Measurements from ENCODE around the gene SIRPB2. TPM values are rescaled to one million over a fixed set of nuclear protein-coding genes. Genes with fewer than 3 reads are reported as not detected.

The SIRPB2 gene
- total and polyA plus RNA-seq, 2 of the 8 experiments (the other 6 are each of a cell fraction or from before 2014, with no cell fraction given), result 0.28 TPM; not detected in 1

DNA sequence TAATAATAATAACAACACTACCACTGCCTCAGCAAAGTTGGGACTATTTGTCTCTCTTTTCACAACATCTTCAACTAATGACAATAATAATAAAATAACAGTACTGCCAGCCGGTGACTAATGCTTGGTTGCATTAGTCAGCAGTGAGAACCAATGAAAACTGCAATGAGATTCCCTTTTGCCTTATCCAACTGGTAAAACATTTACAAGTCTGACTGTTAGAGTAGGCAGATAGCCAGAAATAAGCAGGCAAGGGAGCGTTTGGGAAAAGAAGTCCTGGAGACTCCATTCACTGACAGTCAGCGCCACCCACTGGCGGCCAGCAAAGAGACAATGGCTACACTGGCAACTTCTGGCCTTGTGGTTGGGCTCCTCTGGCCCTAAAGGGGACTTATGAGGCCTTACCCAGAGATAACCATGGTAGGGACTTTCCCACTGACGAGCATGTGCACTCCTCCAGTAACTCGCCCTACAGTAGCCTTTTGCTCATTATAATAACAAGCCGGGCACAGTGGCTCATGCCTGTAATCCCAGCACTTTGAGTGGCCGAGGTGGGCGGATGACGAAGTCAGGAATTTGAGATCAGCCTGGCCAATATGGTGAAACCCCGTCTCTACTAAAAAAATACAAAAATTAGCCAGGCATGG, 21.2 kb downstream of the SIRPB2 start:
- no peak overlapping the region for H3K9ac ChIP-seq (replicated peaks in 1 of 4; ENCODE audit: extremely low read depth in 1 of 4, low read depth in 3 of 4, low read length in 3 of 4)
- no peaks in the 10 kb centered on the region; a peak in 1 of 8 replicates for H3K36me3 ChIP-seq (ENCODE audit: control insufficient read depth in 2 of 4, insufficient read depth in 4 of 4, low read length in 3 of 4)
- peaks cover 2% of the 10 kb centered on the region; the same call in 1 of the 2 replicates for H3K79me1 ChIP-seq (ENCODE audit: low read depth, low read length)
- 0 out of 2 replicates have a peak overlapping the region, but pooled peaks have one; percentile 52 for H2BK12ac ChIP-seq (ENCODE audit: low read depth, low read length)
- DNase-seq (ENCODE audit: low read depth in 1 of 2, low spot score in 2 of 2) (peak; percentile 69 to 84), FAIRE-seq (peak; percentile 81)
- 47% methylated on average over 11 of the region's 11 CpGs; no CpG with 5 or more reads in 1 of the 2 experiments for WGBS, 2 experiments (ENCODE audit: extremely low coverage in 1 of 2, insufficient coverage in 1 of 2, insufficient read length in 1 of 2, insufficient replicate concordance in 2 of 2, low coverage in 1 of 2, low lambda C conversion rate in 2 of 2, missing lambda C conversion rate in 1 of 2)
- H3K23ac ChIP-seq (ENCODE audit: insufficient read length), result no peak overlapping the region
- peaks cover 9 to 13% of the 10 kb centered on the region in 2 experiments; a peak in 3 of 4 replicates for H3K79me2 ChIP-seq (ENCODE audit: control insufficient read depth in 1 of 2, insufficient read depth in 2 of 2, low read length in 2 of 2)
- H3K27ac ChIP-seq (ENCODE audit: low read depth, low read length), result no peak overlapping the region
- no peaks in the 10 kb centered on the region for H3K9me3 ChIP-seq (ENCODE audit: insufficient read depth in 2 of 2, low read depth in 1 of 2, low read length in 1 of 2)
- peaks cover 6% of the 10 kb centered on the region for H3K23me2 ChIP-seq (ENCODE audit: low read depth, low read length)
- peak overlapping the region; percentile 43; the same call in 1 of the 2 replicates for H2AFZ ChIP-seq (ENCODE audit: low read length)
- H3K4me2 ChIP-seq (ENCODE audit: insufficient read depth in 1 of 2, low read depth in 2 of 2, low read length in 2 of 2), result peak overlapping the region in 1 of 2 experiments; percentile 10; a peak in 1 of 4 replicates
- no peak overlapping the region; the same call in 1 of the 2 replicates for H2BK5ac ChIP-seq (ENCODE audit: low read depth, low read length)
- H3K18ac ChIP-seq (ENCODE audit: extremely low read depth, low read length), result no peak overlapping the region
- no peak overlapping the region for H2BK120ac ChIP-seq (replicated peaks; ENCODE audit: low read depth, low read length)
- H3K27me3 ChIP-seq (replicated peaks in 1 of 4; ENCODE audit: control insufficient read depth in 3 of 4, extremely low read depth in 1 of 4, insufficient read depth in 3 of 4, low read length in 3 of 4), result no peaks in the 10 kb centered on the region
- no peak overlapping the region for H4K5ac ChIP-seq (ENCODE audit: insufficient read length, low read depth, low read length)
- no peak overlapping the region for H2AK5ac ChIP-seq (ENCODE audit: low read depth, low read length)
- H2BK15ac ChIP-seq (ENCODE audit: low read length), result no peak overlapping the region
- ChIA-PET POLR2A (ENCODE audit: partially characterized antibody) (no interaction called here), CTCF (ENCODE audit: partially characterized antibody) (interaction anchor here (0.5 to 5.3 kb wide), 16 partner anchors 18 to 294 kb away, joined by 3 to 63 read pairs (median 4); no protein-coding TSS in a partner anchor)
- H4K20me1 ChIP-seq (replicated peaks in 1 of 2; ENCODE audit: control insufficient read depth in 1 of 2, insufficient read depth in 2 of 2, low read length in 2 of 2), result peaks cover 2 to 6% of the 10 kb centered on the region in 2 experiments
- no peak overlapping the region for H3K4ac ChIP-seq (replicated peaks; ENCODE audit: insufficient read length, low read depth, low read length)
- no peak overlapping the region for H3K14ac ChIP-seq (ENCODE audit: insufficient read length)
- H3K56ac ChIP-seq (replicated peaks; ENCODE audit: insufficient read length, low read depth, low read length), result no peak overlapping the region
- H3K4me1 ChIP-seq (replicated peaks in 1 of 4; ENCODE audit: control insufficient read depth in 3 of 4, insufficient read depth in 4 of 4, low read length in 3 of 4), result peaks cover 3 to 16% (median 6%) of the 10 kb centered on the region in 4 experiments; a peak in 6 of 7 replicates
- H3K4me3 ChIP-seq (ENCODE audit: extremely low read depth in 1 of 4, insufficient read depth in 2 of 4, low read depth in 3 of 4, low read length in 4 of 4), result no peak overlapping the region
- no peak overlapping the region for H4K8ac ChIP-seq (ENCODE audit: extremely low read depth, insufficient read depth, low read length)
- no peak overlapping the region for H4K91ac ChIP-seq (replicated peaks; ENCODE audit: insufficient read length, low read length)
- no peak overlapping the region for H2BK20ac ChIP-seq (ENCODE audit: low read length)
- TF ChIP-seq TAF1 (IDR thresholded peaks at IDR 0.05; ENCODE audit: low read depth, low read length) (peak; percentile 41; the same call in 1 of the 2 replicates), RAD21 (IDR thresholded peaks at IDR 0.05 in 1 of 2, conservative IDR thresholded peaks at IDR 0.05 in 1 of 2; ENCODE audit: low read depth in 2 of 2, low read length in 2 of 2) (peak; percentile 80 to 88), YY1 (IDR thresholded peaks at IDR 0.05; ENCODE audit: low read depth, low read length) (peak; percentile 88), KDM5A (IDR thresholded peaks at IDR 0.05; ENCODE audit: low read length) (no peak), CTCF (IDR thresholded peaks at IDR 0.05; ENCODE audit: control extremely low read depth in 1 of 3, insufficient read depth in 1 of 3, low read depth in 1 of 3, low read length in 3 of 3) (peak; percentile 84 to 94 (median 89)), BCL11A (IDR thresholded peaks at IDR 0.05; ENCODE audit: low read depth in 2 of 2, low read length in 2 of 2) (no peak), NRF1 (IDR thresholded peaks at IDR 0.05; ENCODE audit: low read depth, low read length) (no peak), KDM4A (IDR thresholded peaks at IDR 0.05; ENCODE audit: low read depth, low read length, severe bottlenecking) (no peak)
- TF ChIP-seq, protein P1, sequence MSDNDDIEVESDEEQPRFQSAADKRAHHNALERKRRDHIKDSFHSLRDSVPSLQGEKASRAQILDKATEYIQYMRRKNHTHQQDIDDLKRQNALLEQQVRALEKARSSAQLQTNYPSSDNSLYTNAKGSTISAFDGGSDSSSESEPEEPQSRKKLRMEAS (IDR thresholded peaks at IDR 0.05), result 0 out of 2 replicates have a peak, but pooled peaks have one; percentile 29

All from H1 (cell line).